Thyroid gland (tissue), 4 donors: ENCODE results near the gene GREB1.

ENCODE experiments used
- CTCF ChIP-seq, 6 experiments: fragments of 200-600 bp in 3 of 6; fragments of 450-650 bp in 3 of 6; sonication (generic) in 3 of 6; IDR thresholded peaks; one replicate each; pipeline ENCODE4 v1.5.1; 2016 to 2019; ENCODE audit warnings: antibody characterized with exemption in 6 of 6, mild to moderate bottlenecking in 2 of 6, inconsistent platforms in 1 of 6, moderate library complexity in 1 of 6
- POLR2A ChIP-seq, 2 donors: fragments of 450-650 bp; IDR thresholded peaks; one replicate each; pipeline ENCODE4 v1.6.1; 2017; ENCODE audit warnings: antibody characterized with exemption in 2 of 2, mild to moderate bottlenecking in 2 of 2, moderate library complexity in 1 of 2

GRCh38 chr2:11517906-11518305 lies 15.9 kb upstream of the GREB1 start:
- TF ChIP-seq CTCF (IDR thresholded peaks at IDR 0.05) (no peak), POLR2A (IDR thresholded peaks at IDR 0.05) (no peak)
